ENCODE data around the gene SNCB. TPM values are rescaled to one million over a fixed set of nuclear protein-coding genes. Genes with fewer than 3 reads are reported as not detected.
"Not testable (repeated sequence)": the region's sequence is repeated elsewhere in the genome, so short reads cannot be mapped to it uniquely, and the experiment has no call there.

The SNCB gene
- total RNA-seq, 2 experiments from 2014 or later, result 0.46 to 0.55 TPM

DNA sequence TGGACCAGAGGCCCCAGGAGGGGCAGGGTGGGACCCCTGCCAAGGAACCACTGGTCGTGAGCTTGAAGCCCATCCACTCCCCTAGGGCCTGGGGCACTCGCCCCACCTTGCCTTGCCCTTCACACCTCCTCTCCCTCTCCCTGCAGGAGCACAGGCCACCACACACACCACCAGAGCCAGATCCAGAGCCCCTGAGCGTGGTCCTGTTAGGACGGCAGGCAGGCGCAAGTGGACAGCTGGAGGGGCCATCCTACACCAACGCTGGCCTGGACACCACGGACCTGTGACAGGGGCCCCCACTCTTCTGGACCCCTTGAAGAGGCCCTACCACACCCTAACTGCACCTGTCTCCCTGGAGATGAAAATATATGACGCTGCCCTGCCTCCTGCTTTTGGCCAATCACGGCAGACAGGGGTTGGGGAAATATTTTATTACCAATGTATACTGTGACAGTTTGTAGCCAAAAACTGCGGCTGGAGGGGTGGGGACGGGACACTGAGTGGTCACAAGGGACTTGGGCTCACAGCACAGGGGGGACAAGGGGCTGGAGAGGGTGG is 34.9 kb downstream of the SNCB start:
- Mint-ChIP-seq H3K27me3 (peaks cover 2% of the 10 kb centered on the region), H3K9me3 (ENCODE audit: low read depth) (no peaks in the 10 kb centered on the region), H3K4me3 (no peak overlapping the region), H3K4me1 (peaks cover 8% of the 10 kb centered on the region), H3K27ac (no peak overlapping the region), H3K36me3 (ENCODE audit: low read depth) (no peaks in the 10 kb centered on the region)
- intact Hi-C loops (cut with DNase I, micrococcal nuclease), result no loop called here
- ChIA-PET POLR2A (interaction anchor here (0.6 kb wide), 1 partner anchor 12 kb away, joined by 4 read pairs; no protein-coding TSS in a partner anchor), CTCF (no interaction called here)
- DNase-seq (no peak), ATAC-seq (no peak)

DNA sequence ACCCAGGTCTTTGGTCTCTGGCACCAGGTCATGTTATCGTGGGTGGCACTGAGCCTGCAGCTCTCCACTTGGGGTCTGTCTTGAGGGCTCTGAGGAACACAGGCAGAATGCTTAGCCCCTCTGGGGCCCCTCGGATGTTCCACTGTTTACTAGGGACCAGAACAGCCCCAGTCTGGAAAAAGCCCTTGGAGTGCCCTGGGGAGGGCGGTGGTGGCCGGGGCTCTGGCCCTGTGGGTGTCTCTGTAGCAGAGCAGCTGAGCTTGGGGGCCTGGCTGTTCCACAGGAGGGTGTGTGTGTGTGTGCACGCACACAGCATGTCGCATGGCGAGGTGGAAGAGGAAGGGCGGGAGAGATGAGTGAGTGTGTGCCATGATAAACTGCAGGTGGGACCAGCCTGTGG is 35.8 kb downstream of the SNCB start:
- no peaks in the 10 kb centered on the region for H3K9me3 Mint-ChIP-seq (ENCODE audit: low read depth)
- intact Hi-C loops (cut with DNase I, micrococcal nuclease), result no loop called here
- POLR2A ChIA-PET, result no interaction called here
- CTCF ChIA-PET, result interaction anchor here (0.5 to 0.8 kb wide), 2 partner anchors 9 to 66 kb away, joined by 3 read pairs; no protein-coding TSS in a partner anchor
- H3K27ac Mint-ChIP-seq, result no peak overlapping the region
- H3K27me3 Mint-ChIP-seq, result peaks cover 2% of the 10 kb centered on the region
- ATAC-seq (no peak), DNase-seq (no peak)
- peaks cover 5% of the 10 kb centered on the region for H3K4me1 Mint-ChIP-seq
- H3K4me3 Mint-ChIP-seq, result no peak overlapping the region
- H3K36me3 Mint-ChIP-seq (ENCODE audit: low read depth), result no peaks in the 10 kb centered on the region

- ChIA-PET CTCF (interaction anchor here (0.5 to 1.0 kb wide), 2 partner anchors 15 to 24 kb away, joined by 3 to 4 read pairs; no protein-coding TSS in a partner anchor), POLR2A (no interaction called here)
Observed at GRCh38 chr5:176593273-176593869, 37.0 kb downstream of the SNCB start.

DNA sequence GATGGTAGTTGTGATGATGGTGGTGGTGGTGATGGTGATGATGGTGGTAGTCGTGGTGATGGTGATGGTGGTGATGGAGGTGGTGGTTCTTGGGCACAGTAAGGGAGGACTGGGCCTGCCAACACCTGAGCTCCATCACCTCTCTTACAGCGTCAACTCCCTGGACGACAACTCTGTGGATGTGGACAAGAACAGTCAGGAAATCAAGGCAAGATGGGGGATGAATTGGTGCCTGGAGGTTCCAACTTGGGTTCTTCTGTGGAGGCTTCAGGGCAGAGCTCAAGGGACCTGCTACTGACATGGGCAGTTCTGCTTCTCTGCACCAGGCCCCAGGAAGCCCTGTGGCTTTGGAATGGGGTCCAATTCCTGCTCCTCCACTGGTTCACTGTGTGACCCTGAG is 37.8 kb downstream of the SNCB start:
- Mint-ChIP-seq H3K27ac (no peak overlapping the region), H3K4me1 (peaks cover 5% of the 10 kb centered on the region), H3K9me3 (ENCODE audit: low read depth) (no peaks in the 10 kb centered on the region), H3K36me3 (ENCODE audit: low read depth) (no peaks in the 10 kb centered on the region), H3K27me3 (no peaks in the 10 kb centered on the region), H3K4me3 (no peak overlapping the region)
- no peak for ATAC-seq
- DNase-seq, result no peak
- ChIA-PET POLR2A (no interaction called here), CTCF (interaction anchor here (1.0 kb wide), 1 partner anchor 14 kb away, joined by 4 read pairs; no protein-coding TSS in a partner anchor)
- intact Hi-C loops (cut with DNase I, micrococcal nuclease), result no loop called here

More at GRCh38 chr5:176593273-176593869, 37.0 kb downstream of the SNCB start:
- Mint-ChIP-seq H3K27ac (no peak overlapping the region), H3K9me3 (ENCODE audit: low read depth) (no peaks in the 10 kb centered on the region), H3K4me3 (no peak overlapping the region), H3K4me1 (peaks cover 5% of the 10 kb centered on the region), H3K27me3 (no peaks in the 10 kb centered on the region), H3K36me3 (ENCODE audit: low read depth) (no peaks in the 10 kb centered on the region)
- ATAC-seq (no peak), DNase-seq (no peak)
- intact Hi-C loops (cut with DNase I, micrococcal nuclease), result no loop called here

DNA sequence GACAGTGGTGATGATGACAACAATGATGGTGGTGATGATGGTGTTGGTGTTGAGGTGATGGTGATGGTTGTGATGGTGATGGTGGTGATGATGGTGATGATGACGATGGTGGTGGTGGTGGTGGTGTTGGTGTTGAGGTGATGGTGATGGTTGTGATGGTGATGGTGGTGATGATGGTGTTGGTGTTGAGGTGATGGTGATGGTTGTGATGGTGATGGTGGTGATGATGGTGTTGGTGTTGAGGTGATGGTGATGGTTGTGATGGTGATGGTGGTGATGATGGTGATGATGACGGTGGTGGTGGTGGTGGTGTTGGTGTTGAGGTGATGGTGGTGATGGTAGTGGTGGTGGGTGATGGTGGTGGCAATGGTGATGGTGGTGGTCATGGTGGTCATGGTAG is 38.7 kb downstream of the SNCB start:
- H3K36me3 Mint-ChIP-seq (ENCODE audit: low read depth); H3K27ac Mint-ChIP-seq; ATAC-seq; CTCF ChIA-PET; H3K9me3 Mint-ChIP-seq (ENCODE audit: low read depth); H3K4me3 Mint-ChIP-seq; POLR2A ChIA-PET; H3K27me3 Mint-ChIP-seq; H3K4me1 Mint-ChIP-seq; DNase-seq; intact Hi-C loops (cut with DNase I, micrococcal nuclease): not testable (repeated sequence)

DNA sequence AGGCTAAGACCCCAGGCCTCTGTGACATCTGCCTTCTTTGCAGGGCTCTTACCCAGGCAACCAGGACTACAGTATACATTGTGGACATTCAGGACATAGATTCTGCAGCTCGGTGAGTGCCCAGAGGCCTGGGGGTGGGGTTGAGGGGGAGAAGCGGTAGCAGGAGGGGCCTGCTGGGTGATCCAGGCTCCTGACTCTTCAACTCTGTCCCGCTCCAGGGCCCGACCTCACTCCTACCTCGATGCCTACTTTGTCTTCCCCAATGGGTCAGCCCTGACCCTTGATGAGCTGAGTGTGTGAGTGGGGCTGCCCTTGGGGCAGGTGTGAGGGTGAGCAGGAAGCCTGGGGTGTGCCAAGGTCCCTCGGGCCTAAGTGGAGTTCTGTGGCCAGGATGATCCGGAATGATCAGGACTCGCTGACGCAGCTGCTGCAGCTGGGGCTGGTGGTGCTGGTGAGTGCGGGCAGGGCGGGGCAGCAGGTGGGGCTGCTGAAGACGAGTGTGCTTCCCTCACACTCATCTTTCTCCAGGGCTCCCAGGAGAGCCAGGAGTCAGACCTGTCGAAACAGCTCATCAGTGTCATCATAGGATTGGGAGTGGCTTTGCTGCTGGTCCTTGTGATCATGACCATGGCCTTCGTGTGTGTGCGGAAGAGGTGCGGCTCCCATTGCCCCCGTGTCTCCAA is 40.2 kb downstream of the SNCB start:
- DNase-seq (no peak), ATAC-seq (no peak)
- H3K9me3 Mint-ChIP-seq (ENCODE audit: low read depth), result peaks cover 6% of the 10 kb centered on the region
- intact Hi-C loops (cut with DNase I, micrococcal nuclease), result no loop called here
- no peak overlapping the region for H3K4me3 Mint-ChIP-seq
- no peaks in the 10 kb centered on the region for H3K4me1 Mint-ChIP-seq
- ChIA-PET CTCF (interaction anchor here (0.6 to 0.8 kb wide), 2 partner anchors 19 to 70 kb away, joined by 3 to 4 read pairs; no protein-coding TSS in a partner anchor), POLR2A (no interaction called here)
- H3K27ac Mint-ChIP-seq, result no peak overlapping the region
- peaks cover 4% of the 10 kb centered on the region for H3K36me3 Mint-ChIP-seq (ENCODE audit: low read depth)
- no peaks in the 10 kb centered on the region for H3K27me3 Mint-ChIP-seq

DNA sequence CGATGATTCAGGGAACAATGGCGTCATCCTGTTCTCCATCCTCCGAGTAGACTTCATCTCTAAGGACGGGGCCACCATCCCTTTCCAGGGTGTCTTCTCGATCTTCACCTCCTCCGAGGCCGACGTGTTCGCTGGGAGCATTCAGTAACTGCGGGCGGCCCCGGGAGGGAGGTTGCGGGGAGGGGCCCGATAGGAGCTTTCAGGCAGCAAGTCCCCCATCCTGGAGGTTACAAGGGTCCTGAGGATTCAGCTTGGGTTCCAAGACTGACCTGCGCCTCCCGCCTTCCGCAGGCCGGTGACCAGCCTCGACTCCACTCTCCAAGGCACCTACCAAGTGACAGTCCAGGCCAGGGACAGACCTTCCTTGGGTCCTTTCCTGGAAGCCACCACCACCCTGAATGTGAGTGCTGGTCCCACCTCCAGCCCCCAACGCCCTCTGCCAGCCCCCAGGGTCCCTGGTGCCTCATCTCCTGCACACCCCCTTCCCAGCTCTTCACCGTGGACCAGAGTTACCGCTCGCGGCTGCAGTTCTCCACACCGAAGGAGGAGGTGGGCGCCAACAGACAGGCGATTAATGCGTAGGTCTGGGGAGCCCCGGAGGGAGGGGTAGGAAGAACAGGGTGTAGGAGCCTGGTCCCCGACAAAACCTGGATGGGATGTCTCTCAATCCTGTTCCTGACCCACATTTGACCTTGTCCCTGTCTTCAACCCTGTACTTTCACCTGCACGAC is 41.1 kb downstream of the SNCB start:
- CTCF ChIA-PET, result no interaction called here
- ATAC-seq, result no peak
- no peaks in the 10 kb centered on the region for H3K4me1 Mint-ChIP-seq

DNA sequence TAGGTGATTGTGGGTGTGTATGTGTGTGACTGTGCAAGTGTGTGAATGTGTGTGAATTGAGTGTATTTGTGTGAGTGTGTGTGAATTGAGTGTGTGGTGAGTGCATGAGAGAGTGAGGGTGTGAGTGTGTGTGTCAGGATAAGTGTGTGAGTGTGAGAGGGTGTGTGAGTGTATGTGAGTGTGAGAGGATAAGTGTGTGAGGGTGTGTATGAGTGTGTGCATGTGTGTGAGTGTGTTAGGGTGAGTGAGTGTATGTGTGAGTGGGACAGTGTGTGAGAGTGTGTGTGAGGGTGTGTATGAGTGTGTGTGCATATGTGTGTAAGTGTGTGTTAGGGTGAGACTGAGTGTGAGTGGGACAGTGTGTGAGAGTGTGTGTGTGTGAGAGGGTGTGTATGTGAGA is 42.0 kb downstream of the SNCB start:
- H3K27me3 Mint-ChIP-seq, result no peaks in the 10 kb centered on the region
- H3K4me3 Mint-ChIP-seq, result no peak overlapping the region
- ATAC-seq (no peak), DNase-seq (no peak)
- H3K36me3 Mint-ChIP-seq (ENCODE audit: low read depth), result peaks cover 5% of the 10 kb centered on the region
- H3K27ac Mint-ChIP-seq, result no peak overlapping the region
- peaks cover 7% of the 10 kb centered on the region for H3K9me3 Mint-ChIP-seq (ENCODE audit: low read depth)
- ChIA-PET POLR2A (no interaction called here), CTCF (no interaction called here)
- no peaks in the 10 kb centered on the region for H3K4me1 Mint-ChIP-seq
- intact Hi-C loops (cut with DNase I, micrococcal nuclease), result no loop called here

More for the DNA sequence above, 41.1 kb downstream of the SNCB start:
- no peaks in the 10 kb centered on the region for H3K27me3 Mint-ChIP-seq
- H3K27ac Mint-ChIP-seq, result no peak overlapping the region
- POLR2A ChIA-PET, result no interaction called here
- peaks cover 7% of the 10 kb centered on the region for H3K9me3 Mint-ChIP-seq (ENCODE audit: low read depth)
- H3K36me3 Mint-ChIP-seq (ENCODE audit: low read depth), result peaks cover 5% of the 10 kb centered on the region
- intact Hi-C loops (cut with DNase I, micrococcal nuclease), result no loop called here
- H3K4me3 Mint-ChIP-seq, result no peak overlapping the region
- no peak for DNase-seq

GRCh38 chr5:176587398-176587797 is 42.9 kb downstream of the SNCB start:
- Mint-ChIP-seq H3K4me1 (no peaks in the 10 kb centered on the region), H3K27ac (no peak overlapping the region), H3K36me3 (ENCODE audit: low read depth) (peaks cover 5% of the 10 kb centered on the region), H3K27me3 (no peaks in the 10 kb centered on the region), H3K9me3 (ENCODE audit: low read depth) (peaks cover 7% of the 10 kb centered on the region), H3K4me3 (no peak overlapping the region)
- ChIA-PET CTCF (interaction anchor here (1.2 kb wide), 1 partner anchor 9 kb away, joined by 3 read pairs; no protein-coding TSS in a partner anchor), POLR2A (no interaction called here)
- ATAC-seq, result no peak
- DNase-seq, result no peak
- intact Hi-C loops (cut with DNase I, micrococcal nuclease), result no loop called here

DNA sequence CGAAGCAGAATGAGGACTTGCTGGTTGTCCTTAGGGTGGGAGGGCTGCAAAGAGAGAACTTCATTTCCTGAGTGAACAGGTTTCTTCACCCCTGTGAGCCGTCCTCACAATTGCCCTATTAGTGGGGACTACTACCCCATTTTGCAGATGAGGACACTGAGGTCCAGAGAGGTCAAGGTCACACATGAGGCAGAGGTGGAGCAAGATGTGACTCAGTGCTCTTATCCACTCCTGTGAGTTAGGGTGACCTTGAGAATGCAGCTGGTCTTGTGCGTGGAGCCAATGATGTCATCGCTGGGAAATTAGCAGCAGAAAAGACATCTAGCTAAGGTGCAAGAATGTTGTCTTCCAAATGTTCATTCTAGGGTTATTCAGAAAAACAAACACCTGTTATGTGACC is 47.3 kb downstream of the SNCB start:
- DNase-seq (no peak), ATAC-seq (no peak)
- no peak overlapping the region for H3K4me3 Mint-ChIP-seq
- peaks cover 5% of the 10 kb centered on the region for H3K36me3 Mint-ChIP-seq (ENCODE audit: low read depth)
- ChIA-PET CTCF (no interaction called here), POLR2A (no interaction called here)
- no peaks in the 10 kb centered on the region for H3K4me1 Mint-ChIP-seq
- H3K27ac Mint-ChIP-seq, result no peak overlapping the region
- no peaks in the 10 kb centered on the region for H3K27me3 Mint-ChIP-seq
- H3K9me3 Mint-ChIP-seq (ENCODE audit: low read depth), result peaks cover 7% of the 10 kb centered on the region
- intact Hi-C loops (cut with DNase I, micrococcal nuclease), result no loop called here

- CTCF ChIA-PET, result no interaction called here
- ATAC-seq (no peak), DNase-seq (no peak)
- no peak overlapping the region for H3K27ac Mint-ChIP-seq
- H3K4me3 Mint-ChIP-seq, result no peak overlapping the region
- H3K9me3 Mint-ChIP-seq (ENCODE audit: low read depth), result peaks cover 7% of the 10 kb centered on the region
- intact Hi-C loops (cut with DNase I, micrococcal nuclease), result no loop called here
- peaks cover 5% of the 10 kb centered on the region for H3K36me3 Mint-ChIP-seq (ENCODE audit: low read depth)
- no peaks in the 10 kb centered on the region for H3K27me3 Mint-ChIP-seq
- H3K4me1 Mint-ChIP-seq, result no peaks in the 10 kb centered on the region
- POLR2A ChIA-PET, result no interaction called here
Observed at GRCh38 chr5:176581361-176581760, 49.0 kb downstream of the SNCB start.

All from activated CD4-positive, alpha-beta T cell treated with anti-CD3 and anti-CD28 coated beads for 36 hours (primary cell).